ENCODE data around the gene CCDC86. TPM values are rescaled to one million over a fixed set of nuclear protein-coding genes. Genes with fewer than 3 reads are reported as not detected.

CCDC86 gene
- total RNA-seq, 2 donors from 2014 or later = 16.4 to 23.9 TPM

- Mint-ChIP-seq H3K27ac (no peak overlapping the region), H3K4me3 (no peak overlapping the region), H3K36me3 (ENCODE audit: insufficient read depth in 2 of 2) (peaks cover 5 to 15% of the 10 kb centered on the region in 2 donors), H3K9me3 (no peaks in the 10 kb centered on the region), H3K27me3 (ENCODE audit: low read depth) (no peaks in the 10 kb centered on the region), H3K4me1 (ENCODE audit: low read depth) (no peaks in the 10 kb centered on the region)
- ATAC-seq (replicated peaks in 1 of 2) (peak; percentile 86 to 88), DNase-seq (peak; percentile 39 to 42)
Observed at GRCh38 chr11:60887556-60887955, 45.6 kb downstream of the CCDC86 start.

GRCh38 chr11:60889869-60890311, 48.0 kb downstream of the CCDC86 start:
- Mint-ChIP-seq H3K36me3 (ENCODE audit: insufficient read depth in 2 of 2) (peaks cover 9 to 17% of the 10 kb centered on the region in 2 donors), H3K27ac (no peak overlapping the region), H3K4me3 (no peak overlapping the region), H3K9me3 (no peaks in the 10 kb centered on the region), H3K27me3 (ENCODE audit: low read depth) (no peaks in the 10 kb centered on the region), H3K4me1 (ENCODE audit: low read depth) (peaks cover 5% of the 10 kb centered on the region)
- ATAC-seq (replicated peaks in 1 of 2) (no peak), DNase-seq (no peak)

- H3K36me3 Mint-ChIP-seq (ENCODE audit: insufficient read depth in 2 of 2) = peaks cover 11 to 23% of the 10 kb centered on the region in 2 donors
- H3K27me3 Mint-ChIP-seq (ENCODE audit: low read depth) = no peaks in the 10 kb centered on the region
Observed at GRCh38 chr11:60890696-60891095, 48.8 kb downstream of the CCDC86 start.

GRCh38 chr11:60891103-60891741, 49.3 kb downstream of the CCDC86 start:
- Mint-ChIP-seq H3K9me3 (no peaks in the 10 kb centered on the region), H3K36me3 (ENCODE audit: insufficient read depth in 2 of 2) (peaks cover 12 to 25% of the 10 kb centered on the region in 2 donors), H3K27ac (no peak overlapping the region), H3K4me1 (ENCODE audit: low read depth) (peaks cover 5% of the 10 kb centered on the region), H3K27me3 (ENCODE audit: low read depth) (no peaks in the 10 kb centered on the region), H3K4me3 (no peak overlapping the region)
- no peak for ATAC-seq (replicated peaks in 1 of 2)
- DNase-seq = no peak

More at GRCh38 chr11:60890696-60891095, 48.8 kb downstream of the CCDC86 start:
- Mint-ChIP-seq H3K4me1 (ENCODE audit: low read depth) (peaks cover 5% of the 10 kb centered on the region), H3K27ac (no peak overlapping the region), H3K4me3 (no peak overlapping the region), H3K9me3 (no peaks in the 10 kb centered on the region)
- DNase-seq = no peak
- no peak for ATAC-seq (replicated peaks in 1 of 2)

- ATAC-seq (replicated peaks in 1 of 2) (no peak), DNase-seq (no peak)
- no peaks in the 10 kb centered on the region for H3K27me3 Mint-ChIP-seq (ENCODE audit: low read depth)
- H3K4me3 Mint-ChIP-seq = no peak overlapping the region
- H3K4me1 Mint-ChIP-seq (ENCODE audit: low read depth) = peaks cover 9% of the 10 kb centered on the region
- H3K27ac Mint-ChIP-seq = no peak overlapping the region
- peaks cover 21 to 36% of the 10 kb centered on the region in 2 donors for H3K36me3 Mint-ChIP-seq (ENCODE audit: insufficient read depth in 2 of 2)
- H3K9me3 Mint-ChIP-seq = no peaks in the 10 kb centered on the region
Observed at GRCh38 chr11:60895687-60896086, 53.8 kb downstream of the CCDC86 start.

GRCh38 chr11:60897496-60897895, 55.6 kb downstream of the CCDC86 start:
- Mint-ChIP-seq H3K9me3 (no peaks in the 10 kb centered on the region), H3K36me3 (ENCODE audit: insufficient read depth in 2 of 2) (peaks cover 16 to 34% of the 10 kb centered on the region in 2 donors), H3K4me1 (ENCODE audit: low read depth) (peaks cover 9% of the 10 kb centered on the region), H3K27me3 (ENCODE audit: low read depth) (no peaks in the 10 kb centered on the region), H3K27ac (peak overlapping the region; percentile 22), H3K4me3 (no peak overlapping the region)
- ATAC-seq (replicated peaks in 1 of 2) (no peak), DNase-seq (no peak)

- peaks cover 20% of the 10 kb centered on the region for H3K4me1 Mint-ChIP-seq (ENCODE audit: low read depth)
- peak overlapping the region; percentile 32 for H3K27ac Mint-ChIP-seq
- no peak overlapping the region for H3K4me3 Mint-ChIP-seq
- H3K9me3 Mint-ChIP-seq = no peaks in the 10 kb centered on the region
- DNase-seq (peak in 1 of 2 donors; percentile 31), ATAC-seq (replicated peaks in 1 of 2) (peak; percentile 56 to 64)
- peaks cover 14 to 29% of the 10 kb centered on the region in 2 donors for H3K36me3 Mint-ChIP-seq (ENCODE audit: insufficient read depth in 2 of 2)
- H3K27me3 Mint-ChIP-seq (ENCODE audit: low read depth) = no peaks in the 10 kb centered on the region
Observed at GRCh38 chr11:60899046-60899936, 57.4 kb downstream of the CCDC86 start.

- Mint-ChIP-seq H3K4me1 (ENCODE audit: low read depth) (peaks cover 22% of the 10 kb centered on the region), H3K9me3 (no peaks in the 10 kb centered on the region), H3K27me3 (ENCODE audit: low read depth) (no peaks in the 10 kb centered on the region), H3K4me3 (no peak overlapping the region), H3K36me3 (ENCODE audit: insufficient read depth in 2 of 2) (peaks cover 12 to 26% of the 10 kb centered on the region in 2 donors), H3K27ac (no peak overlapping the region)
- ATAC-seq (replicated peaks in 1 of 2) (no peak), DNase-seq (no peak)
Observed at GRCh38 chr11:60899977-60900376, 58.1 kb downstream of the CCDC86 start.

Other genes starting within 250 kb of the CCDC86 start
- not detected for gene MS4A8, start 142.5 kb upstream of the CCDC86 start, total RNA-seq
- not detected for gene MS4A18, start 117.4 kb upstream of the CCDC86 start, total RNA-seq
- not detected for gene MS4A15, start 85.2 kb upstream of the CCDC86 start, total RNA-seq
- gene MS4A10, start 56.8 kb upstream of the CCDC86 start, total RNA-seq = not detected
- gene PTGDR2, start 13.8 kb downstream of the CCDC86 start, total RNA-seq = under 1 TPM; 0.16 to 0.17 TPM
- gene ZP1, start 25.4 kb downstream of the CCDC86 start, total RNA-seq = not detected
- 100 to 1,000 TPM; 139 to 175 TPM for gene PRPF19, start 64.5 kb downstream of the CCDC86 start, total RNA-seq
- 10 to 100 TPM; 61.9 to 66.3 TPM for gene TMEM109, start 72.0 kb downstream of the CCDC86 start, total RNA-seq
- gene TMEM132A, start 82.3 kb downstream of the CCDC86 start, total RNA-seq = 1 to 10 TPM; 2.4 to 3.5 TPM
- 1 to 10 TPM; 3.5 to 4.1 TPM for gene SLC15A3, start 110.1 kb downstream of the CCDC86 start, total RNA-seq
- 100 to 1,000 TPM; 298 to 313 TPM for gene CD6, start 129.6 kb downstream of the CCDC86 start, total RNA-seq

Measured in activated T-cell treated with anti-CD3 and anti-CD28 coated beads, Interleukin-2, amount 50 U/mL, for 72 hours (primary cell).